K562 (cell line): ENCODE measurements around the gene ZSCAN12. TPM values are rescaled to one million over a fixed set of nuclear protein-coding genes. Genes with fewer than 3 reads are reported as not detected.

Source experiments
- CBX8 ChIP-seq: fragments of 200-600 bp; sonication (generic); IDR thresholded peaks from 2 replicates; pipeline ENCODE4 v1.6.1; 2012; ENCODE audit warnings: borderline replicate concordance, mixed run types, low read depth, mild to moderate bottlenecking, moderate library complexity, mixed read lengths, low read length, control low read depth, inconsistent platforms; ENCODE audit not compliant: poor library complexity, severe bottlenecking; ENCODE audit errors: extremely low read depth
- CHCHD3 ChIP-seq: fragments of 250-450 bp; sonication (Bioruptor Pico); IDR thresholded peaks from 2 replicates; pipeline ENCODE4 v2.1.2; 2022; ENCODE audit warnings: mild to moderate bottlenecking
- ELF1 ChIP-seq: fragments of 200-800 bp; sonication (Bioruptor generic); IDR thresholded peaks from 2 replicates; pipeline ENCODE4 v1.6.1; 2016; ENCODE audit warnings: missing genetic modification characterization, missing compliant biosample characterization
- FOXJ3 ChIP-seq: sonication (generic); formaldehyde crosslinking; IDR thresholded peaks from 2 replicates; pipeline ENCODE4 v1.4.0; 2020; ENCODE audit warnings: mild to moderate bottlenecking, missing genetic modification reagents
- HMGN3 ChIP-seq: IDR thresholded peaks from 2 replicates; pipeline ENCODE4 v1.6.1; 2011; ENCODE audit warnings: borderline replicate concordance, low read depth, mild to moderate bottlenecking, mixed read lengths, low read length; ENCODE audit not compliant: insufficient read length; ENCODE audit errors: extremely low read depth
- HNRNPL ChIP-seq: fragments of 200-400 bp; formaldehyde crosslinking; IDR thresholded peaks from 2 replicates; pipeline ENCODE4 v1.6.1; 2017; ENCODE audit warnings: low read depth, mild to moderate bottlenecking, low read length
- RFX7 ChIP-seq: fragments of 250-450 bp; sonication (Bioruptor Pico); IDR thresholded peaks from 2 replicates; pipeline ENCODE4 v1.5.1; 2021; ENCODE audit warnings: mild to moderate bottlenecking
- SOX6 ChIP-seq: fragments of 450-650 bp; IDR thresholded peaks from 2 replicates; pipeline ENCODE4 v1.6.1; 2014; ENCODE audit warnings: mild to moderate bottlenecking
- SRSF3 ChIP-seq: fragments of 200-400 bp; formaldehyde crosslinking; IDR thresholded peaks from 2 replicates; pipeline ENCODE4 v1.6.1; 2016; ENCODE audit warnings: mild to moderate bottlenecking, low read length, moderate library complexity; ENCODE audit not compliant: insufficient read depth
- TRIM28 ChIP-seq: fragments of 450-650 bp; IDR thresholded peaks from 2 replicates; pipeline ENCODE4 v1.6.1; 2017
- WHSC1 ChIP-seq: IDR thresholded peaks from one replicate; pipeline ENCODE4 v1.6.1; 2012; ENCODE audit warnings: low read length, control low read depth, inconsistent platforms
- ZBTB7A ChIP-seq: IDR thresholded peaks from 2 replicates; pipeline ENCODE4 v1.6.1; 2011; ENCODE audit warnings: low read depth, mild to moderate bottlenecking, low read length, moderate library complexity, borderline replicate concordance; ENCODE audit not compliant: control insufficient read depth
- ZFP36 ChIP-seq: fragments of 150-350 bp; IDR thresholded peaks from 2 replicates; pipeline ENCODE4 v1.6.1; 2018; ENCODE audit warnings: low read length, low read depth; ENCODE audit not compliant: partially characterized antibody
- ZNF583 ChIP-seq: fragments of 250-450 bp; sonication (Bioruptor Pico); IDR thresholded peaks from 2 replicates; pipeline ENCODE4 v1.4.0; 2020
- ZSCAN32 ChIP-seq: fragments of 450-650 bp; formaldehyde crosslinking; IDR thresholded peaks from 2 replicates; pipeline ENCODE4 v1.4.0; 2020; ENCODE audit warnings: mild to moderate bottlenecking, moderate library complexity
- polyA plus RNA-seq, 8 experiments: library from polyadenylated mRNA; depleted of rRNA in 4 of 8; stranded (reverse) in 5 of 8; unstranded in 3 of 8; fragments of >200 nt; fragmentation: Nextera tagmentation in 2 of 8; fragmentation: Illumina TruSeq in 1 of 8; extraction: Ambion mirVana in 2 of 8; extraction: Trizol in 1 of 8; gene quantifications; 2 replicates each; pipeline versions ENCODE4 v1.2.1 to v1.2.3, GENCODE V29; 2011 to 2014; ENCODE audit warnings: inconsistent platforms in 1 of 8, missing spikeins in 1 of 8
- total RNA-seq, 7 experiments: library from RNA; depleted of rRNA in 6 of 7; stranded (reverse); fragments of >200 nt in 6 of 7; fragmentation: Illumina TruSeq in 2 of 7; extraction: Trizol in 2 of 7; gene quantifications; 2 replicates each; pipeline versions ENCODE4 v1.2.1 to v1.2.3, GENCODE V29; 2011 to 2021; ENCODE audit warnings: low replicate concordance in 1 of 7
- TF ChIP-seq, protein P1 (sequence below): sonication (generic); formaldehyde crosslinking; IDR thresholded peaks from 2 replicates; pipeline ENCODE4 v1.8.1; 2023; ENCODE audit warnings: mild to moderate bottlenecking, missing genetic modification reagents
- TF ChIP-seq, protein P2 (sequence below), 2 experiments: IDR thresholded peaks; 2 replicates each; pipeline ENCODE4 v1.6.1; 2012; ENCODE audit warnings: improper control_type of control experiment in 2 of 2, low read depth in 2 of 2, low read length in 2 of 2, borderline replicate concordance in 1 of 2
- TF ChIP-seq, protein P3 (sequence below): IDR thresholded peaks from 2 replicates; pipeline ENCODE4 v1.6.1; 2011; ENCODE audit not compliant: insufficient read length; ENCODE audit errors: extremely low read depth
- TF ChIP-seq, protein P4 (sequence below): fragments of 450-650 bp; formaldehyde crosslinking; IDR thresholded peaks from 2 replicates; pipeline ENCODE4 v1.4.0; 2020; ENCODE audit warnings: mild to moderate bottlenecking, moderate library complexity

The ZSCAN12 gene
- total and polyA plus RNA-seq, 9 of the 15 experiments (the other 6 are each of a cell fraction or from before 2014, with no cell fraction given) = 2.5 to 19.6 (median 12.5) TPM

DNA sequence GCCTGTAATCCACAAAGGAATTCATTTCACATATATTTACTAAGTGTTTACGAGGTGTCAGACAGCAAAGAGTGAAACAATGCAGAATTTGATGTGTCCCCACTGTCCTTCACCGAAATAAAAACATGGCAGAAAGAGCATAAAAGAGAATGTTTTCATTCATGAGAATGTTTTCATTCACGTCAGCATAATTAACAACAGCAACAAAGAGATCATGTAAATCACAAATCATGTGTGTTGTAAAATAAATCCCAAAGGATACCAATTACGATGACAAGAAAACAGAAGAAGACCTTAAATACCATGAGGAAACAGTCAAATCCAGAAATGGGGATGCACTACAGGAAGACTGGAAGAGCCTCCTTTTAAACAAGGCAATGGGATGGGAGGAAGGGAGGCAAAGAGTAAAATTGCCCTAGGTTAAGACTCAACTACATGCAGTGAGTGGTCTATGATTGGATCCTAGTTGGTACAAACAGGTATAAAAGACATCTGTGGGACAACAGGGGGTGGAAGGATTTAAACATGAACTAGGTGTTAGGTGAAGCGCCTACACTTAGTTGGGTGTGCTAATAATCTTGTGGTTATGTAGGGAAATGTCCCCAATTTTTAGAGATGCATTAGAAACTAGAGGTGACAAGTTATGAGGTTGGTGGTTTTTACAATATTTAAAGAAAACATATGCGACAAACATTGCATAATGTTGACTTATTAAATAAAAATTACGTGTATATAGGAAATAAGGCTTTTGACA lies 65.1 kb downstream of the ZSCAN12 start (continued):
- TF ChIP-seq HNRNPL = no peak
- no peak for TF ChIP-seq CBX8
- TF ChIP-seq SRSF3 = no peak
- no peak for TF ChIP-seq TRIM28
- TF ChIP-seq, protein P1, sequence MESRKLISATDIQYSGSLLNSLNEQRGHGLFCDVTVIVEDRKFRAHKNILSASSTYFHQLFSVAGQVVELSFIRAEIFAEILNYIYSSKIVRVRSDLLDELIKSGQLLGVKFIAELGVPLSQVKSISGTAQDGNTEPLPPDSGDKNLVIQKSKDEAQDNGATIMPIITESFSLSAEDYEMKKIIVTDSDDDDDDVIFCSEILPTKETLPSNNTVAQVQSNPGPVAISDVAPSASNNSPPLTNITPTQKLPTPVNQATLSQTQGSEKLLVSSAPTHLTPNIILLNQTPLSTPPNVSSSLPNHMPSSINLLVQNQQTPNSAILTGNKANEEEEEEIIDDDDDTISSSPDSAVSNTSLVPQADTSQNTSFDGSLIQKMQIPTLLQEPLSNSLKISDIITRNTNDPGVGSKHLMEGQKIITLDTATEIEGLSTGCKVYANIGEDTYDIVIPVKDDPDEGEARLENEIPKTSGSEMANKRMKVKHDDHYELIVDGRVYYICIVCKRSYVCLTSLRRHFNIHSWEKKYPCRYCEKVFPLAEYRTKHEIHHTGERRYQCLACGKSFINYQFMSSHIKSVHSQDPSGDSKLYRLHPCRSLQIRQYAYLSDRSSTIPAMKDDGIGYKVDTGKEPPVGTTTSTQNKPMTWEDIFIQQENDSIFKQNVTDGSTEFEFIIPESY (CRISPR knock-in tag) = no peak
- no peak for TF ChIP-seq ZBTB7A
- TF ChIP-seq ELF1 (tag) = no peak
- no peak for TF ChIP-seq HMGN3
- TF ChIP-seq, protein P2, sequence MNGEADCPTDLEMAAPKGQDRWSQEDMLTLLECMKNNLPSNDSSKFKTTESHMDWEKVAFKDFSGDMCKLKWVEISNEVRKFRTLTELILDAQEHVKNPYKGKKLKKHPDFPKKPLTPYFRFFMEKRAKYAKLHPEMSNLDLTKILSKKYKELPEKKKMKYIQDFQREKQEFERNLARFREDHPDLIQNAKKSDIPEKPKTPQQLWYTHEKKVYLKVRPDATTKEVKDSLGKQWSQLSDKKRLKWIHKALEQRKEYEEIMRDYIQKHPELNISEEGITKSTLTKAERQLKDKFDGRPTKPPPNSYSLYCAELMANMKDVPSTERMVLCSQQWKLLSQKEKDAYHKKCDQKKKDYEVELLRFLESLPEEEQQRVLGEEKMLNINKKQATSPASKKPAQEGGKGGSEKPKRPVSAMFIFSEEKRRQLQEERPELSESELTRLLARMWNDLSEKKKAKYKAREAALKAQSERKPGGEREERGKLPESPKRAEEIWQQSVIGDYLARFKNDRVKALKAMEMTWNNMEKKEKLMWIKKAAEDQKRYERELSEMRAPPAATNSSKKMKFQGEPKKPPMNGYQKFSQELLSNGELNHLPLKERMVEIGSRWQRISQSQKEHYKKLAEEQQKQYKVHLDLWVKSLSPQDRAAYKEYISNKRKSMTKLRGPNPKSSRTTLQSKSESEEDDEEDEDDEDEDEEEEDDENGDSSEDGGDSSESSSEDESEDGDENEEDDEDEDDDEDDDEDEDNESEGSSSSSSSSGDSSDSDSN (IDR thresholded peaks at IDR 0.05; ENCODE audit: borderline replicate concordance in 1 of 2, low read depth in 2 of 2, low read length in 2 of 2) = no peak
- TF ChIP-seq RFX7 = no peak
- TF ChIP-seq CHCHD3 (CRISPR knock-in tag) = no peak
- no peak for TF ChIP-seq ZFP36
- TF ChIP-seq ZSCAN32 = no peak
- no peak for TF ChIP-seq ZNF583 (CRISPR knock-in tag)
- TF ChIP-seq FOXJ3 (CRISPR knock-in tag) = no peak
- TF ChIP-seq WHSC1 = no peak
- TF ChIP-seq, protein P3, sequence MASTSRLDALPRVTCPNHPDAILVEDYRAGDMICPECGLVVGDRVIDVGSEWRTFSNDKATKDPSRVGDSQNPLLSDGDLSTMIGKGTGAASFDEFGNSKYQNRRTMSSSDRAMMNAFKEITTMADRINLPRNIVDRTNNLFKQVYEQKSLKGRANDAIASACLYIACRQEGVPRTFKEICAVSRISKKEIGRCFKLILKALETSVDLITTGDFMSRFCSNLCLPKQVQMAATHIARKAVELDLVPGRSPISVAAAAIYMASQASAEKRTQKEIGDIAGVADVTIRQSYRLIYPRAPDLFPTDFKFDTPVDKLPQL = no peak
- TF ChIP-seq SOX6 = no peak
- TF ChIP-seq, protein P4, sequence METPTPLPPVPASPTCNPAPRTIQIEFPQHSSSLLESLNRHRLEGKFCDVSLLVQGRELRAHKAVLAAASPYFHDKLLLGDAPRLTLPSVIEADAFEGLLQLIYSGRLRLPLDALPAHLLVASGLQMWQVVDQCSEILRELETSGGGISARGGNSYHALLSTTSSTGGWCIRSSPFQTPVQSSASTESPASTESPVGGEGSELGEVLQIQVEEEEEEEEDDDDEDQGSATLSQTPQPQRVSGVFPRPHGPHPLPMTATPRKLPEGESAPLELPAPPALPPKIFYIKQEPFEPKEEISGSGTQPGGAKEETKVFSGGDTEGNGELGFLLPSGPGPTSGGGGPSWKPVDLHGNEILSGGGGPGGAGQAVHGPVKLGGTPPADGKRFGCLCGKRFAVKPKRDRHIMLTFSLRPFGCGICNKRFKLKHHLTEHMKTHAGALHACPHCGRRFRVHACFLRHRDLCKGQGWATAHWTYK (CRISPR knock-in tag) = no peak
